ENCODE results near the gene FBN1.

DNA sequence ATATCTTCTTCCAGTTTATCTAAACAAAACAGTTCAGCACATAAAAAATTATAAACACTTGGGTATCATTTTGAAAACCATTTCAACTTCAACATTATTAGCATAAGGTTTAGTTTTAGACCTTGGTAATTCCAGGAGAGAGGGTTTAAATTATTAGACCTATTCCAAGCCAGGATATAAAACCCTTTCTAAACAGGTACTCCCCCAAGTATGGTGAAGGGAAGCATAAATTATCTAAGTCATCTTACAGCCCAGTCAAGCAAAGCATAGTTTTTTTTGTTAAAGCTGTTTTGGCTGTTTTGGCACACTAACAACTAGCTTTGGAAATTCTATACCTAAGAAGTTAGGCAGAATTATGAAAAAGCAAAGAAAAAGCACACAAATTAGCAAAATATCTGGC, 87.3 kb downstream of the FBN1 start:
- no peak for TF ChIP-seq SOX6 (IDR thresholded peaks at IDR 0.05)
- TF ChIP-seq SOX6 (CRISPR knock-in tag; IDR thresholded peaks at IDR 0.05), result no peak
- no peak for TF ChIP-seq ZNF780A (CRISPR knock-in tag; IDR thresholded peaks at IDR 0.05)
- no peak for TF ChIP-seq FOXA1 (IDR thresholded peaks at IDR 0.05)
- TF ChIP-seq FOXA1 (CRISPR knock-in tag; IDR thresholded peaks at IDR 0.05), result no peak
- TF ChIP-seq HBP1 (CRISPR knock-in tag; IDR thresholded peaks at IDR 0.05; ENCODE audit: low read depth), result no peak
- TF ChIP-seq RFX5 (IDR thresholded peaks at IDR 0.05; ENCODE audit: low read depth, low read length), result no peak
- no peak for TF ChIP-seq POLR2A (IDR thresholded peaks at IDR 0.05; ENCODE audit: insufficient read depth in 1 of 2, low read depth in 2 of 2, low read length in 2 of 2)
- no peak for TF ChIP-seq EZH2 (conservative IDR thresholded peaks at IDR 0.05; ENCODE audit: low read depth, low read length)
- no peak for TF ChIP-seq KLF13 (CRISPR knock-in tag; IDR thresholded peaks at IDR 0.05)
- no peak for TF ChIP-seq U2AF2 (IDR thresholded peaks at IDR 0.05; ENCODE audit: low read depth, low read length)
- no peak for TF ChIP-seq CTCF (CRISPR knock-in tag; IDR thresholded peaks at IDR 0.05)
- TF ChIP-seq ETV6 (CRISPR knock-in tag; conservative IDR thresholded peaks at IDR 0.05), result no peak
- TF ChIP-seq TCF12 (IDR thresholded peaks at IDR 0.05), result no peak
- no peak for TF ChIP-seq TCF12 (CRISPR knock-in tag; IDR thresholded peaks at IDR 0.05)
